ENCODE measurements around the gene ATP9B. TPM values are rescaled to one million over a fixed set of nuclear protein-coding genes. Genes with fewer than 3 reads are reported as not detected.

The ATP9B gene
- total and polyA plus RNA-seq, 2 experiments from 2014 or later = 8.5 to 12.8 TPM

- in situ Hi-C loops (cut with MboI) = no loop called here
- Histone ChIP-seq H3K4me1 (ENCODE audit: insufficient read depth) (no peaks in the 10 kb centered on the region), H2AFZ (no peak overlapping the region), H3K79me2 (ENCODE audit: insufficient read depth) (no peaks in the 10 kb centered on the region), H3K4me2 (ENCODE audit: unreplicated experiment) (no peak overlapping the region), H3K27ac (no peak overlapping the region), H3K36me3 (ENCODE audit: low read depth) (no peaks in the 10 kb centered on the region), H3K27me3 (replicated peaks; ENCODE audit: insufficient read depth) (no peaks in the 10 kb centered on the region), H3K4me3 (no peak overlapping the region), H3K9ac (no peak overlapping the region), H3K9me2 (ENCODE audit: insufficient read depth) (no peaks in the 10 kb centered on the region), H4K20me1 (ENCODE audit: insufficient read depth) (no peaks in the 10 kb centered on the region), H3F3A (ENCODE audit: insufficient read depth) (no peaks in the 10 kb centered on the region), H3K9me3 (ENCODE audit: low read depth) (no peaks in the 10 kb centered on the region)
- WGBS, 2 experiments (ENCODE audit: low coverage in 1 of 2, low lambda C conversion rate in 2 of 2, missing lambda C conversion rate in 2 of 2) = 90% methylated on average over 1 of the region's 1 CpG
- DNase-seq = no peak
- no peak for TF ChIP-seq EZH2phosphoT487 (IDR thresholded peaks at IDR 0.05; ENCODE audit: insufficient read depth, low read depth)
- no peak for TF ChIP-seq EZH2 (IDR thresholded peaks at IDR 0.05; ENCODE audit: insufficient read depth, poor library complexity, severe bottlenecking)
Observed at GRCh38 chr18:79117788-79118187, 48.6 kb downstream of the ATP9B start.

DNA sequence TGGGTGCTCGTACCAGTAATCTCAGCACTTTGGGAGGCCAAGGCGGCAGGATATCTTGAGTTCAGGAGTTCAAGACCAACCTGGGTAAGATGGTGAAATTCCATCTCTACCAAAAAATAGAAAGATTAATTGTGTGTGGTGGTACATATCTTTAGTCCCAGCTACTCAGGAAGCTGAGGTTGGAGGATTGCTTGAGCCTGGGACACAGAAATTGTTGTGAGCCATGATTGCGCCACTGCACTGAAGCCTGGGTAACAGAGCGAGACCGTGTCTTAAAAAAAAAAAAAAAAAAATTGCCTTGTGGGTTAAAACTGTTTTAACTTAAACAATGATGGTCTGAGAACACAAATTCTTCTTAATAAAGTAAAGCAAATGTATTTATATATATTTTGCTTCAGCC, 49.6 kb downstream of the ATP9B start:
- DNase-seq = no peak
- Histone ChIP-seq H3K79me2 (ENCODE audit: insufficient read depth) (no peaks in the 10 kb centered on the region), H3F3A (ENCODE audit: insufficient read depth) (no peaks in the 10 kb centered on the region), H3K36me3 (ENCODE audit: low read depth) (no peaks in the 10 kb centered on the region), H3K9me2 (ENCODE audit: insufficient read depth) (no peaks in the 10 kb centered on the region), H4K20me1 (ENCODE audit: insufficient read depth) (no peaks in the 10 kb centered on the region), H3K27me3 (replicated peaks; ENCODE audit: insufficient read depth) (no peaks in the 10 kb centered on the region), H3K4me3 (no peak overlapping the region), H3K27ac (no peak overlapping the region), H3K4me1 (ENCODE audit: insufficient read depth) (no peaks in the 10 kb centered on the region), H2AFZ (no peak overlapping the region), H3K4me2 (ENCODE audit: unreplicated experiment) (no peak overlapping the region), H3K9ac (no peak overlapping the region), H3K9me3 (ENCODE audit: low read depth) (no peaks in the 10 kb centered on the region)
- in situ Hi-C loops (cut with MboI) = no loop called here
- TF ChIP-seq EZH2 (IDR thresholded peaks at IDR 0.05; ENCODE audit: insufficient read depth, poor library complexity, severe bottlenecking) (no peak), EZH2phosphoT487 (IDR thresholded peaks at IDR 0.05; ENCODE audit: insufficient read depth, low read depth) (no peak)
- 93 to 98% methylated on average over 5 of the region's 5 CpGs for WGBS, 2 experiments (ENCODE audit: low coverage in 1 of 2, low lambda C conversion rate in 2 of 2, missing lambda C conversion rate in 2 of 2)

DNA sequence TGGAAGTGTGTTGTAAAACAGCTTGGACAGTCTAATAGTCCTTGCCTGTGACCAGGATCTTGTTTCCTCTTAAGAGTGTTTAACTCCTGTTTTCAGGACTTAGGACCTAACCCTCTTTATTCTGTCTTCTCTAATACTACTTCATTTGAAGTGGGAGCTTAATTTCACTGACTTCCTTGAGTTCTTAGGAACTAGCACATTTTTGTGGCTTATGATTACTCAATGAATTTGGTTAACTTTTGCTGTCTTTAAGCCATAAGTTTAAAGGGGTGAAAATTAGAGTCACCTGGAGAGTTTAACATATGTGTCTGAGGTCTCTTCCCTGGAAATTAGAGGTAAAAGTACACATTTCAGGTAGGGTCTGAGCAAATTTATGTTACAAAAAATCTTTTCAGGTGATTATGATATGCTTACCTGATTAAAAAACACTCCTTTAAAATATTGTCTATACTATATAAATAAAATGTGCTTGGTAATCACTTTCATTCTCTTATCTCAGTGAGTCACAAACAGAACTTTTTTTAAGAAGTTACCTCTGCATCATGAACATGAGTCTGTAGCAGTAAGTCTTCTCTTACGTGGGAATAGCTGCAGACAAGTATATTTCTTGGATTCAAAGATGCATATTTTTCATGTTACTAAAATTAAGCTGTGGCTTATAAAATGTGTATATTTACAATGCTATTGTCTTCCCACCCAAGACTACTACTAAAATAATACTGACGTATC, 52.7 kb downstream of the ATP9B start:
- in situ Hi-C loops (cut with MboI) = no loop called here
- no peaks in the 10 kb centered on the region for H3K27me3 ChIP-seq (replicated peaks; ENCODE audit: insufficient read depth)
- H2AFZ ChIP-seq = no peak overlapping the region
- H3K36me3 ChIP-seq (ENCODE audit: low read depth) = no peaks in the 10 kb centered on the region
- no peak overlapping the region for H3K4me2 ChIP-seq (ENCODE audit: unreplicated experiment)
- DNase-seq = peak; percentile 26
- no peak overlapping the region for H3K27ac ChIP-seq
- H3K79me2 ChIP-seq (ENCODE audit: insufficient read depth) = no peaks in the 10 kb centered on the region
- no peak overlapping the region for H3K4me3 ChIP-seq
- no peak for TF ChIP-seq EZH2 (IDR thresholded peaks at IDR 0.05; ENCODE audit: insufficient read depth, poor library complexity, severe bottlenecking)
- no peak for TF ChIP-seq EZH2phosphoT487 (IDR thresholded peaks at IDR 0.05; ENCODE audit: insufficient read depth, low read depth)
- H4K20me1 ChIP-seq (ENCODE audit: insufficient read depth) = no peaks in the 10 kb centered on the region
- H3F3A ChIP-seq (ENCODE audit: insufficient read depth) = no peaks in the 10 kb centered on the region
- no peaks in the 10 kb centered on the region for H3K9me3 ChIP-seq (ENCODE audit: low read depth)
- H3K9me2 ChIP-seq (ENCODE audit: insufficient read depth) = no peaks in the 10 kb centered on the region
- no peak overlapping the region for H3K9ac ChIP-seq
- H3K4me1 ChIP-seq (ENCODE audit: insufficient read depth) = no peaks in the 10 kb centered on the region
- 94 to 97% methylated on average over 2 of the region's 2 CpGs for WGBS, 2 experiments (ENCODE audit: low coverage in 1 of 2, low lambda C conversion rate in 2 of 2, missing lambda C conversion rate in 2 of 2)

DNA sequence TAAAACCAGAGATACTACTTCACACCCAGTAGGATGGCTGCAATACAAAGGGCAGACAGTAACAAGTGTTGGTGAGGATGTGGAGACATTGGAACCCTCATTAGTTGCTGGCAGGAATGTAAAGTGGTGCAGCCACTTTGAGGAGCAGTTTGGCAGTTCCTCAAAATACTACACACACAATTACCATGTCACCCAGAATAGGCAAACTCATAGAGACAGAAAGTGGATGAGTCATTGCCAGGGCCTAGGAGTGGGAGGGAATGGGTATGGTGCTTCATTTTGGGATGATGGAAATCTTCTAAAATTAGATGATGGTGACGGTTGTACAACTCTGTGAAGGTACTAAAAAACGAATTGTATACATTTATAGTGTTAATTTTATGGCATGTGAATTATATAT, 54.8 kb downstream of the ATP9B start:
- Histone ChIP-seq H3K4me3 (no peak overlapping the region), H3K9ac (no peak overlapping the region), H3K9me3 (ENCODE audit: low read depth) (no peaks in the 10 kb centered on the region), H3K4me2 (ENCODE audit: unreplicated experiment) (no peak overlapping the region), H3K36me3 (ENCODE audit: low read depth) (no peaks in the 10 kb centered on the region), H2AFZ (no peak overlapping the region), H3F3A (ENCODE audit: insufficient read depth) (no peaks in the 10 kb centered on the region), H3K4me1 (ENCODE audit: insufficient read depth) (no peaks in the 10 kb centered on the region), H3K27me3 (replicated peaks; ENCODE audit: insufficient read depth) (no peaks in the 10 kb centered on the region), H3K79me2 (ENCODE audit: insufficient read depth) (no peaks in the 10 kb centered on the region), H4K20me1 (ENCODE audit: insufficient read depth) (no peaks in the 10 kb centered on the region), H3K9me2 (ENCODE audit: insufficient read depth) (no peaks in the 10 kb centered on the region), H3K27ac (no peak overlapping the region)
- TF ChIP-seq EZH2phosphoT487 (IDR thresholded peaks at IDR 0.05; ENCODE audit: insufficient read depth, low read depth) (no peak), EZH2 (IDR thresholded peaks at IDR 0.05; ENCODE audit: insufficient read depth, poor library complexity, severe bottlenecking) (no peak)
- peak; percentile 8 for DNase-seq
- 42 to 43% methylated on average over 2 of the region's 2 CpGs for WGBS, 2 experiments (ENCODE audit: low coverage in 1 of 2, low lambda C conversion rate in 2 of 2, missing lambda C conversion rate in 2 of 2)
- in situ Hi-C loops (cut with MboI) = no loop called here

All from GM23248 (cell line).